ENCODE measurements around the gene ZBED4. TPM values are rescaled to one million over a fixed set of nuclear protein-coding genes. Genes with fewer than 3 reads are reported as not detected.

The ZBED4 gene
- total and polyA plus RNA-seq, 2 of the 13 experiments (the other 11 are each of a cell fraction or from before 2014, with no cell fraction given), result 5.4 to 9.6 TPM

GRCh38 chr22:49925525-49926128, 72.0 kb downstream of the ZBED4 start (continued):
- TF ChIP-seq SKIL (CRISPR knock-in tag; IDR thresholded peaks at IDR 0.05; ENCODE audit: borderline replicate concordance) (no peak), MAFG (CRISPR knock-in tag; IDR thresholded peaks at IDR 0.05) (no peak)

- Histone ChIP-seq H4K20me1 (ENCODE audit: insufficient read depth, low read length) (no peaks in the 10 kb centered on the region), H3K4me3 (replicated peaks in 1 of 3; ENCODE audit: insufficient read depth in 1 of 3, low read depth in 2 of 3, low read length in 3 of 3) (no peak overlapping the region), H3K79me2 (ENCODE audit: insufficient read depth, low read length) (no peaks in the 10 kb centered on the region), H3K27ac (ENCODE audit: extremely low read length, insufficient read depth, low read length) (no peak overlapping the region), H3K9me3 (ENCODE audit: low read length) (no peaks in the 10 kb centered on the region), H2AFZ (ENCODE audit: low read length) (no peak overlapping the region), H3K4me1 (ENCODE audit: insufficient read depth, low read length) (peaks cover 23% of the 10 kb centered on the region), H3K9ac (ENCODE audit: insufficient read depth, low read depth, low read length) (no peak overlapping the region), H3K36me3 (replicated peaks in 1 of 2; ENCODE audit: control insufficient read depth in 1 of 2, insufficient read depth in 2 of 2, low read length in 2 of 2) (no peaks in the 10 kb centered on the region; a peak in 1 of 5 replicates), H3K27me3 (ENCODE audit: control insufficient read depth in 1 of 2, insufficient read depth in 2 of 2, low read length in 2 of 2) (peaks cover 3 to 10% of the 10 kb centered on the region in 2 experiments; a peak in 4 of 5 replicates), H3K4me2 (ENCODE audit: low read depth, low read length) (no peak overlapping the region)
- ChIA-PET CTCF (ENCODE audit: low intra/inter-chr PET ratio, low total read pairs) (no interaction called here), POLR2A (no interaction called here)
- 91% methylated on average over 18 of the region's 18 CpGs for WGBS (ENCODE audit: low lambda C conversion rate)
- DNase-seq (ENCODE audit: low spot score) (no peak), FAIRE-seq (no peak), ATAC-seq (no peak)
- no TSS peak for BruUV-seq (replicated peaks)
- in situ Hi-C loops (cut with HindIII; ENCODE audit: extremely low pct_ligation_motif_present, low pct_unique_long_range_greater_than_20kb), result no loop called here
- intact Hi-C loops (cut with micrococcal nuclease; ENCODE audit: unreplicated experiment), result no loop called here
- TF ChIP-seq ERF (CRISPR knock-in tag; IDR thresholded peaks at IDR 0.05) (no peak), ZBTB21 (CRISPR knock-in tag; IDR thresholded peaks at IDR 0.05) (no peak), RAD51 (IDR thresholded peaks at IDR 0.05; ENCODE audit: borderline replicate concordance) (no peak), RFXANK (CRISPR knock-in tag; IDR thresholded peaks at IDR 0.05) (no peak), ZNF280B (CRISPR knock-in tag; IDR thresholded peaks at IDR 0.05; ENCODE audit: borderline replicate concordance) (no peak), HNF1B (CRISPR knock-in tag; IDR thresholded peaks at IDR 0.05) (no peak)
- TF ChIP-seq, protein P1, sequence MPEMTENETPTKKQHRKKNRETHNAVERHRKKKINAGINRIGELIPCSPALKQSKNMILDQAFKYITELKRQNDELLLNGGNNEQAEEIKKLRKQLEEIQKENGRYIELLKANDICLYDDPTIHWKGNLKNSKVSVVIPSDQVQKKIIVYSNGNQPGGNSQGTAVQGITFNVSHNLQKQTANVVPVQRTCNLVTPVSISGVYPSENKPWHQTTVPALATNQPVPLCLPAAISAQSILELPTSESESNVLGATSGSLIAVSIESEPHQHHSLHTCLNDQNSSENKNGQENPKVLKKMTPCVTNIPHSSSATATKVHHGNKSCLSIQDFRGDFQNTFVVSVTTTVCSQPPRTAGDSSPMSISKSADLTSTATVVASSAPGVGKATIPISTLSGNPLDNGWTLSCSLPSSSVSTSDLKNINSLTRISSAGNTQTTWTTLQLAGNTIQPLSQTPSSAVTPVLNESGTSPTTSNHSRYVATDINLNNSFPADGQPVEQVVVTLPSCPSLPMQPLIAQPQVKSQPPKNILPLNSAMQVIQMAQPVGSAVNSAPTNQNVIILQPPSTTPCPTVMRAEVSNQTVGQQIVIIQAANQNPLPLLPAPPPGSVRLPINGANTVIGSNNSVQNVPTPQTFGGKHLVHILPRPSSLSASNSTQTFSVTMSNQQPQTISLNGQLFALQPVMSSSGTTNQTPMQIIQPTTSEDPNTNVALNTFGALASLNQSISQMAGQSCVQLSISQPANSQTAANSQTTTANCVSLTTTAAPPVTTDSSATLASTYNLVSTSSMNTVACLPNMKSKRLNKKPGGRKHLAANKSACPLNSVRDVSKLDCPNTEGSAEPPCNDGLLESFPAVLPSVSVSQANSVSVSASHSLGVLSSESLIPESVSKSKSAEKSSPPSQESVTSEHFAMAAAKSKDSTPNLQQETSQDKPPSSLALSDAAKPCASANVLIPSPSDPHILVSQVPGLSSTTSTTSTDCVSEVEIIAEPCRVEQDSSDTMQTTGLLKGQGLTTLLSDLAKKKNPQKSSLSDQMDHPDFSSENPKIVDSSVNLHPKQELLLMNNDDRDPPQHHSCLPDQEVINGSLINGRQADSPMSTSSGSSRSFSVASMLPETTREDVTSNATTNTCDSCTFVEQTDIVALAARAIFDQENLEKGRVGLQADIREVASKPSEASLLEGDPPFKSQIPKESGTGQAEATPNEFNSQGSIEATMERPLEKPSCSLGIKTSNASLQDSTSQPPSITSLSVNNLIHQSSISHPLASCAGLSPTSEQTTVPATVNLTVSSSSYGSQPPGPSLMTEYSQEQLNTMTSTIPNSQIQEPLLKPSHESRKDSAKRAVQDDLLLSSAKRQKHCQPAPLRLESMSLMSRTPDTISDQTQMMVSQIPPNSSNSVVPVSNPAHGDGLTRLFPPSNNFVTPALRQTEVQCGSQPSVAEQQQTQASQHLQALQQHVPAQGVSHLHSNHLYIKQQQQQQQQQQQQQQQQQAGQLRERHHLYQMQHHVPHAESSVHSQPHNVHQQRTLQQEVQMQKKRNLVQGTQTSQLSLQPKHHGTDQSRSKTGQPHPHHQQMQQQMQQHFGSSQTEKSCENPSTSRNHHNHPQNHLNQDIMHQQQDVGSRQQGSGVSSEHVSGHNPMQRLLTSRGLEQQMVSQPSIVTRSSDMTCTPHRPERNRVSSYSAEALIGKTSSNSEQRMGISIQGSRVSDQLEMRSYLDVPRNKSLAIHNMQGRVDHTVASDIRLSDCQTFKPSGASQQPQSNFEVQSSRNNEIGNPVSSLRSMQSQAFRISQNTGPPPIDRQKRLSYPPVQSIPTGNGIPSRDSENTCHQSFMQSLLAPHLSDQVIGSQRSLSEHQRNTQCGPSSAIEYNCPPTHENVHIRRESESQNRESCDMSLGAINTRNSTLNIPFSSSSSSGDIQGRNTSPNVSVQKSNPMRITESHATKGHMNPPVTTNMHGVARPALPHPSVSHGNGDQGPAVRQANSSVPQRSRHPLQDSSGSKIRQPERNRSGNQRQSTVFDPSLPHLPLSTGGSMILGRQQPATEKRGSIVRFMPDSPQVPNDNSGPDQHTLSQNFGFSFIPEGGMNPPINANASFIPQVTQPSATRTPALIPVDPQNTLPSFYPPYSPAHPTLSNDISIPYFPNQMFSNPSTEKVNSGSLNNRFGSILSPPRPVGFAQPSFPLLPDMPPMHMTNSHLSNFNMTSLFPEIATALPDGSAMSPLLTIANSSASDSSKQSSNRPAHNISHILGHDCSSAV (CRISPR knock-in tag; IDR thresholded peaks at IDR 0.05; ENCODE audit: borderline replicate concordance), result no peak
Measured at GRCh38 chr22:49926916-49927315, 73.3 kb downstream of the ZBED4 start.

Measured in HepG2 (cell line).